Right lobe of liver (tissue), 4 donors: Measurements from ENCODE around the gene JAG1.

Source experiments
- CTCF ChIP-seq, 4 donors: fragments of 200-600 bp in 3 of 4; fragments of 450-650 bp in 1 of 4; IDR thresholded peaks; one replicate each; pipeline versions ENCODE4 v1.5.1 to v1.8.0; 2016 to 2022; ENCODE audit warnings: antibody characterized with exemption in 4 of 4, mild to moderate bottlenecking in 2 of 4
- POLR2A ChIP-seq: fragments of 450-650 bp; IDR thresholded peaks from one replicate; pipeline ENCODE4 v1.6.1; 2017; ENCODE audit warnings: antibody characterized with exemption, mild to moderate bottlenecking
- donor health status: DM: no; HTN: no; CAD: no.
- donor health status: DM: no; HTN: no; CAD: no.
- donor health status: DM: no; HTN: yes; CAD: no.

- TF ChIP-seq POLR2A (no peak), CTCF (IDR thresholded peaks at IDR 0.05) (no peak)
Measured at GRCh38 chr20:10635476-10636208, 38.2 kb downstream of the JAG1 start.
